HG03280 (cell line): ENCODE data around the gene FAM118B.
A peak's percentile ranks its signal among the peaks of the same experiment; 100 is the strongest.

Experiments
- ATAC-seq: cut with Tn5 transposase; IDR thresholded peaks from one replicate; pipeline ENCODE4 v1.9.1; 2021; ENCODE audit warnings: mild to moderate bottlenecking, moderate library complexity; ENCODE audit not compliant: unreplicated experiment

The FAM118B gene

DNA sequence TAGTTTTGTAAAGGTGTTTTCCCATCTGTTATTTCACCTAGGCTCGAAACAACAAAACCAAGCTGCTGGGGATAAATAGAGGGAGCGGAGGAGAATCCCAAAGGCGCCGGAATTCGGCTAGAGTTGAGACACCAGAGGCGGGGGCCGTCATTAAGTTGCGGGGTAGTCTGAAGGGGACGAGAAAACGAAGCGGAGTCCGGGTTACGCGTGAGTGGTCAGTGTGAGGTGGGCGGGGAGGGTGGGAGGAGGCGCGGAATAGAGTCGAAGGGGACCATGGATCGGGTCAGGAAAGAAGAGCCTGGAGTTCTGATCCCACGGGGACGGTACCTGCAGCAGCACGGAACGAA is 56.8 kb downstream of the FAM118B start:
- ATAC-seq: peak; percentile 3

DNA sequence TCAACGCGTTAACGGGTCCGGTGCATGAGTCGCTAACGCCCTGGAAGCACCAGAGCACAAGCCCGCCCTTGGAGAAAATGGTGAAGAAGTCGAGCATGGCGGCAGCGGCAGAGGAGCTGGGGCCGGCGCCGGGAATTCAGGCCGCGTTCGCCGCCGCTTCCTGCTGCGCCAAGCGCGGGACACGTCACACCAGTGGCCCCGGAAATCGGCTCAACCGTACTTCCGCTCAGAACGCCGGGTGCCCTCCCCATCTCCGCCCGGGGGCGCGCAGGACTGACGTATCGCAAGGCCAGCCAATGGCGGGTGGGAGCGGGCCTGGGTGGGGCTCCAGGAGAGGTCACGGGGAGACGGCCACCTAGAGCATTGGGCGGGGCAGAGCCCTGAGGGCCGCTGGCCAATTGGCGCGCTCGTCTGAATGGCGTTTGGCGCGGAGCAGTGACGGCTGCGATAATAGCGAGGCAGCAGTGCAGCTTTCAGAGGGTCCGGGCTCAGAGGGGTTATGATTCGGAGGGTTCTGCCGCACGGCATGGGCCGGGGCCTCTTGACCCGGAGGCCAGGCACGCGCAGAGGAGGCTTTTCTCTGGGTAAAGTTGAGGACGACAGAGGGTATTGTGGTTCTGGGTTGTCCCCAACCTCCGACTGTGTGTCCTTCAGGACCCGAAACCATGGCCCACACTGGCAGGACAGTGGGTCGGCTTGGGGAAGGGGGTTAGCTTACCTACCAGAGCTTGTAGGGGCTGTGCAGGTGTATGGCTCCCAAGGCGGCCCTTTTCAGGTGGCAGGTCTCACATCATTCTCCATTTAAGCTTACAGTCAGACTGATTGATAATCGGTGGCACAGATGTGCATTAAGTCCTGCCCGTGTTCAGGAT is 57.4 kb downstream of the FAM118B start, which contains the start of the genes FOXRED1 and SRPRA:
Gene FOXRED1 (plus strand): TSS at position 447 of the 872 bp plus-strand sequence. CDS start 53 bp downstream, at position 500.
Gene SRPRA (minus strand): TSS at position 188 of the 872 bp plus-strand sequence. CDS start 91 bp downstream, at position 97.
- ATAC-seq: peak; percentile 100

DNA sequence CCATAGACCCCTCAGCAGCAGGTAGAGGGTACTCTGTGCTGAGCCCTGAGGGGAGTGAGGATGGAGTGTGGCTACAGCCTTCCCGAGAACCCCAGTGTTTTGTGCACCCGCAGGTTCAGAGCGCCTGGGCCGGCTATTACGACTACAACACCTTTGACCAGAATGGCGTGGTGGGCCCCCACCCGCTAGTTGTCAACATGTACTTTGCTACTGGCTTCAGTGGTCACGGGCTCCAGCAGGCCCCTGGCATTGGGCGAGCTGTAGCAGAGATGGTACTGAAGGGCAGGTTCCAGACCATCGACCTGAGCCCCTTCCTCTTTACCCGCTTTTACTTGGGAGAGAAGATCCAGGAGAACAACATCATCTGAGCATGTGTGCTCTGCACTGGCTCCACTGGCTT is 65.7 kb downstream of the FAM118B start:
- no peak for ATAC-seq

DNA sequence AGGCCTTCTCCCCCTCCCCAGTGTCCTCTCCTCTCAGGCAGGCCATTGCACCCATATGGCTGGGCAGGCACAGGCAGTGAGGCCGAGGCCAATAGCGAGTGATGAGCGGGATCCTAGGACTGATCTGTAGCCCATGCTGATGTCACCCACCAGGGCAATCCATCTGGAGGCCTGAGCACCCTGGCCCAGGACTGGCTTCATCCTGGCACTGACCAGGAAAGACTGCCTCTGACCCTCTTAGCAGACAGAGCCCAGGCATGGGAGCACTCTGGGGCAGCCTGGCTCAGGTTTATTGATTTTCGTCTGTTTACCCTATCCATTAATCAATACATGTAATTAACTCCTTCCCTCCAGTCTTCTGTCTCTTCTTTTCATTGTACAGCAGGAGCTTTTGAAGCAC is 66.2 kb downstream of the FAM118B start:
- no peak for ATAC-seq

DNA sequence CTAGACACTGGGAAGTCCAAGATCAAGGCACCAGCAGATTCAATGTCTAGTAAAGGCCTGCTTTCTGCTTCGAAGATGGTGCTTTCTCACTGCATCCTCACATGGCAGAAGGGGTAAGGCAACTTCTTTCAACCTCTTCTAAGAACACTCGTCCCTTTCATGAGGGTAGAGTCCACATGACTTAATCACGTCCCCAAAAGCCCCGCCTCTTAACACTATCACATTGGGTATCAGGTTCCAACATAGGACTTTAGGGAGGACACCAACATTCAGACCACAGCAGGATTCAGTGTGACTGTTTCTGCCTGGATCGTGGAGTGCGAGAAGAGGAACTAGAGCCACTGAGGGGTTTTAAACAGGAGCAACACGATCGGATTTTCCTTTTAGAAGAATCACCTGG is 67.6 kb downstream of the FAM118B start:
- ATAC-seq: no peak

DNA sequence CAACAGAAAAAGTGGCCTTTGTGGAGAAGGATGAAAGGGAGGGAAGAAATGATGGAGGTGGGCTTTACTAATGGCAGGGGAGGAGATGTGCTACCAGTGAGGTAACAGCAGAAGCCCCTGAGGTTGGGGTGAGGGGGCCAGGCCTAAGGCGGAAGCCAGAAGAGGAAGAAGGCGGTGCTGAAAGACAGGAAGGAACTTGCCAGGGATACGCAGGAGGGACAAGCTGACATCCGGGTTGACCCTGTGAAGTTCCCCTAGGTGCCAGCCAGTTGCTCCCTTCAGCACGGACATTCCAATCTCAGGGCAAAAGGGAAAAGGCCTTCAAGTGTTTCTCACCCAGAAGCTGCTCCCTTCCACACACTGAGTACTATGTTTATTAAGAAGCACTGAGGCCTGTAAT is 69.0 kb downstream of the FAM118B start:
- ATAC-seq: no peak

DNA sequence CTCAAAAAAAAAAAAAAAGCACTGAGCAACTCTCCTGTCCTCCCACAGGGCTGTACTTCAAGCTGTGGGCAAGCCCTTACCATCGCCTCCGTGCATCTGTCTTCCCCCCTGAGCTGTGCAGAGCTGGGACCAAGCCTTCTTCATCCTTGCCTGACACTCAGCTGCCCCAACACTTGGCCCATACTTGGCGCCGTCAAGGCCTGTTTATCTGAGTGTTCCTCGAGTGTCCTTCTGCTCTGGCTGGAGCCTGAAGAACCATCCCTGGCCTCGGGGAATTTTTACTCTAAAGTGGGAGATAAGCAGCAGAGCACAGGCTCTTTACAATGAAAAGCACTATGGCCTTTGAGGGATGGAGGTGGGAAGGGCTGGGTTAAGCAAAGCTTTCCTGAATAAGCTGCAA is 69.7 kb downstream of the FAM118B start:
- ATAC-seq: no peak

DNA sequence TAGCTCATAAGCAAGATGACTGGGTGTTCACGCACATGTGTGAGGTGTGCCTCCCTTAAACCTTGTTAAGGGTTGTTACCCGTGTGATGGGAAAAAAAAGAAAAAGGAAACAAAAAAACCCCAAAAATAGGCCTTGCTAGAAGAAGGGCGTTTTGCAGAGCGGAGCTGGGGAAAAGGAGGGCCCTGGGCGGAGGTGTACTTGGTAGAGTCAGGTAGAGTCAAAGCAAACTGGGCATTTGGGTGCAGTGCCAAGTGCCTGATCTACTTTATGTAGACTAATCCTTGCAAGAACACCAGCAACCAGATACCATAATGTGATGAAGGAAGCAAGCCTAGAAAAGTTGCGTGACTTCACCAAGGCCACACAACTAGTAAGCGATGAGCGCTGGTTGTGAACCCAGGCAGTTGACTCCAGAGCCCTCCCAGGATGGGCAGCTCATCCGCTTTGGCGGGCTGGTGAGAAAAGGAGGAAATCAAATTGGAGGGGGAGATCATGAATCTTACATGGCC is 70.1 kb downstream of the FAM118B start:
- ATAC-seq: no peak

DNA sequence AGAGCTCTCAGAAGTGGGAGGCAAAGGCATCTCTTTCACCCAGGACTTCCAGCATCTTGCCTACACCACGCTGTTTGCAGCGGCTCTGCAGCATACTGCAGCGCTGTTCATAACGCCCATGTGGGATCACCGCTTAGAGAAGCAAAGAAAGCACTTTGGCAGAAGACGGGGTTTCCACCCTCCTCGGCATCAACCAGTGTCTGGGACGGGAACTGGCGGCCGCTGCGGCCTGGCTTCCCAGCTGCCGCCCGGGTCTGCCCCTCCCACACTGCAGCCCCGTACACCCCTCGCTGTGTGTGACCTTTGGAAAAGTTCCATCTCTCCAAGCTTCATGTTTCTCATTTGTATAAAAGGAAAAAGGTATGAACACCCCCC is 70.8 kb downstream of the FAM118B start:
- no peak for ATAC-seq

DNA sequence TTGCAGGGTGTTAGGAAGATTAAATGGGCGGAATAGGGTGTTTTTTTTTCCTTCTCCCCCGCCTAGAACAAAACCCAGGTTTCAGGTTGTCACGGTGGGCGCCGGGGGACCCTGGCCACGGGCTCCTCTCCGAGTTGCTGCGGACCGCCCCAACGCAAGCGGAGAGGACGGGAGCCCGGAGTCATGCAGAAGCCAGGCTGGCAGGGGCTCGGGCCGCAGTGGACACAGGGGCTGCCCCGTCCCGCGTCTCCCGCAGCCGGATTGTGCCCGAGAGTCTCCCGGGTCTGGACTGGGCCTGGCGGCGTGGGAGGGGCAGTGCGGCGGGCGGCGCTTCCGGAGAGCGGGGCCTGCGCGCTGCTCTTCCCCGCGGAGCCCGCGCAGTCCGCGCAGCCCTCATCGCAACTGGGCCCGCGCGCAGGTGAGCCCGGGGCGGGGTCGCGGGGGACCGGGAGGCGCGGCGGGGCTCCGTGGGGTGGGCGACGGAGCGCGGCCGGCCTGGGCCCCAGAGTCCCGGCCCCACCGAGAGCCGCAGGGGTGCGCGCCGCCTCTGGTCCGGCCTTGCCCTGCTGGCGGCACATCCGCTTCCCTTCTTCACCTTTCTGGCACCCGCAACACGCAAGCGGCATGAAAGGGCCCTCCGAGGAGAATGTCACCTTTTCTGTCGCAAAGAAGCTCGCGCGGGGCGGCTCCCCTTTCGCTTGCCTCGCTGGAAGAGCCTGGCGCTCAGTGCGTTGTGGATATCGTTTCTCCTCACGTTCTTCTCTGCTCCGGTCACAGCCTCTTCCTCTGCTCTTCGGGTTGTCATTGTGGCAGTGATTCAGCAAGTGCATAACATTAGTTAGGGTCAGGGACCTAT is 71.4 kb downstream of the FAM118B start, which contains the start of gene TIRAP:
Gene TIRAP (plus strand): TSS at position 358 of the 856 bp plus-strand sequence. CDS start 7,802 bp downstream, outside the sequence.
- peak; percentile 52 for ATAC-seq

DNA sequence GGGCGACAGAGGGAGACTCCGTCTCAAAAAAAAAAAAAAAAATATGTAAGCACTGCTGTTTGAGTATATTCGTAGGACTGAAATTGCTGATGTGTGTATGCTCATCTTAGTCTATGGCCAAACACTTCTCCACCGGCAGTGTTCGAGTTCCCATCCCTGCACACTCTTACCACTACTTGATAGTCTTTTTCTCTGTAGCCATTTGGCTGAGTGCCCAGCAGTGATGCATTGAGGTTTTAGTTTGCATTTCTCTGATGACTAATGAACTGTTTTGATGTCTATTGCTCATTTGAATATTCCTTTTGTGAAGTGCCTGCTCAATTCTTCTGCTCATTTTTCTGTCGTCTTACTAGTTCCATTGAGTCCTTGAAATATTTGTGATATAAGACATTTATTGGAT is 73.2 kb downstream of the FAM118B start:
- peak; percentile 59 for ATAC-seq

DNA sequence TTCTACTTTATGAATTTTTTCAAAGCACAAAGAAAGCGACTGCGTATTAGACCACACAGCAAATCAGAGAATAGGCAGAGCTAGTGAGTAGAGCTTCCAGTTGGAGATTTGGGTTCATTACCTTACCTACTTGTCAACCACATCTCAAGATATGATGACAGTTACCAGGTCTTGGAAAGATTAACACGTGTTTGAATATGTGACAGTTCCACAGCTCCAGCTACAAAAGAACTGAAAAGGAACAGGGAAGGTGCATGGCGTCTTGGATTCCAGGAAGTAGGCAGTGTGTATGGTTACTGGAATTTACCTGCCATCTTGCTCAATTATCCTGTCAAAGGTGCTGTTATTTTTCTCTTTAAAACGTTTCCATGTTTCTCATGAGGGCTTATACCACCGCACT is 76.7 kb downstream of the FAM118B start:
- no peak for ATAC-seq

DNA sequence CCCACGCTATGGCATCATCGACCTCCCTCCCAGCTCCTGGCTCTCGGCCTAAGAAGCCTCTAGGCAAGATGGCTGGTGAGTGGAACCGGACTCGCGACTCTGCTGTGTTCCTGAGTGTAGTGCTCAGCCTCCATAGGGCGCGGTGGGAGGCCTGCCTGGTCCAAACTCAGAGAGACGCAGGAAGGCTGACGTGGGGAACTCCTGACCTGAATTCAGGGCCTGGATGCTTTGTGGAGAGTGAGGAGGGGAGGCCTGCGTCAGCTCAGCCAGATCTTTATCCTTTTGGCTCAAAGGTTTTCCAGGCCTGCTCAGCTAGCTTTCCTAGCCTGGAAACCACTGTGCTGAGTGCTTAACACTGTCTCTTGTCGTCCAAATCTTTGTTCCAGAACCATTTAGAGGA is 79.3 kb downstream of the FAM118B start:
- ATAC-seq: no peak

DNA sequence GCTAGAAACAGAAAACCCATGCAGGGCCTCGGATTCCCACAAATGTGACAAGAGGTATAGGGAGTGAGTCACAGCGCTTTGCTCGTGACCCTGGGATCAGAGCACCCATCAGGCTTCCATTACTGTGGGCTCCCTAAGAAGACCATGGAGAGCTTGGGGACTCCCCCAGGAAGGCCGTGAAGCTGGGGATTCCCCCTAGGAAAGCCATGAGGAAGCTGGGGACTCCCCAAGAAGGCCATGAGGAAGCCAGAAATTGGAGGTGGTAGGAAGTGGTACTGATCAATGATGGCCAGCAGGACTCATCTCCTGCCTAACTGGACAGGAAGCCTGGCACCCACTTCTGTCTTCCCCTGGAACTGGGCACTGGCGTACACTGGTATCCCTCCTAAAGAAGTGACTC is 82.1 kb downstream of the FAM118B start:
- ATAC-seq: no peak

DNA sequence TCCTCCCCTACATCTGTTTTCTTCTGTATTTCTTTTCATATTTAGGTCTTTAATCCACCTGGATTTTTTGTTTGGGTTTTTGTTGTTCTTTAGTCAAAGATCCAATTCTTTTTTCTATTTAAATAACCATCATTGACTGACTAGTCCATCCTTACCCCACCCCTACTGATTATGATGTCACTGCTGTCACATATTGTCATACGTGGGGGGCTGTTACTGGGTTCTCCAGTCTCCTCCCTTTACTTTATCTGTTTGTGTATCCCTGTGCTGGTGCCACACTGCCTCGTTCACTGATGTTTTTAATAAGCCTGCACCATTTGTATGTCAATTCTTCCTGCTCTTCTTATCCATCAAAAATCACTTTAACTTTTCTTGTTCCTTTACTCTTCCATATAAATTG is 85.4 kb downstream of the FAM118B start:
- ATAC-seq: no peak

DNA sequence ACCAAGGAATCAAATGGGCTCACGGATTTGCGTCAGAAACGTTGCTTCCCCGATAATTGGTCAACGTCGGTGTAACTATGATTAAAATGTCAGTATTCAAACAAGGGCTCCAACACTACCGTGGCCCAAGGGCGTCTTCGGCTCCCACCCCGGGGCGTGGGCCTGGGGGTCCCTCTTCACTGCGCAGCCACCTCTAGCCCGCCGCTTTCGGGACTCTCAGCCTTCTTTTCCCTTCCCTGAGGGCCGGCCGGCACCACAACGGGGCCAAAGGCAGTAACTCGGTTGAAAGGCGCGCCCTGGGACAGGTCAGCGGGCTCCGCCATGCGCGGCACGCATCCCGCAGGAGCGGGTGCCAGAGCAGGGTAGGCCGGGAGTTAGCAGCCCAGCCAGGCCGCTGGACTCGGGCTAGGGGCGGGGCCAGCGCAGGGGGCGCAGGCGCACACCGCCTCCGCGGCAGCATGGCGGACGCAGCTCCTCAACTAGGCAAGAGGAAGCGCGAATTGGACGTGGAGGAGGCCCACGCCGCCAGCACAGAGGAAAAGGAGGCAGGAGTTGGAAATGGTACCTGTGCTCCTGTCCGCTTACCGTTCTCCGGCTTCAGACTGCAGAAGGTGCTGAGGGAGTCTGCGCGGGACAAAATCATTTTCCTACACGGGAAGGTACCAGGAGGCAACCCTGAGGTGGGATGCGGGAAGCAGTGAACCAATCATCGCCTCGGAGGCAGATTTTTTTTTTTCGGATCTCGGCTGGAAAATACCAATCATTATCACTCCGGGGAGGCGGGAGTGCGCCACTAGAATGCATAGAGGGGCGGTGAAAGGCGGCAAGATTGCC is 92.3 kb downstream of the FAM118B start, which contains the start of gene DCPS:
Gene DCPS (plus strand): TSS at position 438 of the 834 bp plus-strand sequence. CDS start 21 bp downstream, at position 459.
- ATAC-seq: peak; percentile 90

DNA sequence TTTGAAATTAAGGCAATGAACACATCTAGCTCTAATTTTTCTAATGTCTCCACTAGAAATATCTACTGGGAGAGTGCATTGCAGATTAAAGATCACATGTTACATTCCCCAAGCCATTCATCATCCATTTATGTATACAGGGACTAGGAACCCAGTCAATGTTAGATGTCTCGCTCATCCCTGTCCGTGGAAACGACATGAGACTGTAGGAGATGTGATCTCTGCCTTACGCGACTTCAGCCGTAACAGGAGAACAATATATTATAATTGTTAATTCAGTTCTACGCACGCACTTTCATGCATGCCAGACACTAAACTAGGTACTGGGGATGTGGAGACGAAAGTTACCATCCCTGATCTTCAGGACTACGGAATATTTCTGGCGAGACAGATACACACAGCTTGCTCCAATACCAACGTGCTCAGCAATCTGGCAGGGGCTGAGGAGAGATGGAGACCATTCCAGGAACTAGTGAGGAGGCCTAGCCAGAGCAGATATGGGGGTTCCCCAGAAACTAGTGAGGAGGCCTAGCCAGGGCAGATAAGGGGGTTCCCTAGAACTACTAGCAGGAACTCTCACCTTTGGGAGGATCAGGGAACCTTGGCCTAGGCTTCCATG is 93.0 kb downstream of the FAM118B start:
- ATAC-seq: no peak

DNA sequence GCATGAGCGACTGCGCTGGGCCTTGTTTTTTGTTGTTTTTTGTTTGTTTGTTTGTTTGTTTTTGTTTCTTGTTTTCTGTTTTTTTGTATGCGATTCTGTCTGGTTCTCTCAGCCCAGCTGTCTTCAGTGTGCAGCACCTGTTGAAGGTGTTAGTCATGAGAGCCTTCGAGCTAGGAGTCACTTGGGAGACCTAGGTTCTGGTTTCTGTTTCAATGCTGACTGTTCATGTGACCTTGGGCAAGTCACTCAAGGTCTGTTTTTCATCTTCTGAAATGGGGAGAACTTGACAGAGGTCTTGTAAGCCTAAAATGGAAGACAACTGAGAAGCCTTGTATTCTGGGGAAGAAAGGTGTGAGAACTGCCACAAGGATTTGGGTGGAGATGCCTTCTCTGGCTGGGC is 94.1 kb downstream of the FAM118B start:
- peak; percentile 67 for ATAC-seq

DNA sequence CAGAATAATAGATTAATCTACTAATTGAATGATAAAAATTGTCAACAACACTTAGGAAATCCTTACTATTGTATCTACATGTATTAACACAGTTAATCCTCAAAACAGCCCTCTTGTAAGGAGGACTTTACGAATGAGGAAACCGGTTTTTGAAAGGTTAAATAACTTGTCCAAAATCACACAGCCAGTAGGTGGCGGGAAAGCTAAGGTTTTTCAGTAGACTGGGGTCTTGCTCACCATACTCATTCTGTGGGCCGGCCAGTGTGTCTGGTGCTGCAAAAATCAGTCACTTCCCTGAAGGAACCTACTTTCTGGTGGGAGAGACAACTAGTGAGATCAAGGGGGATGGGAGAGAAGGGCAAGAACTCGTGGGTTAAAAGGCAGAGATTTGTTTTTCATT is 96.1 kb downstream of the FAM118B start:
- no peak for ATAC-seq

DNA sequence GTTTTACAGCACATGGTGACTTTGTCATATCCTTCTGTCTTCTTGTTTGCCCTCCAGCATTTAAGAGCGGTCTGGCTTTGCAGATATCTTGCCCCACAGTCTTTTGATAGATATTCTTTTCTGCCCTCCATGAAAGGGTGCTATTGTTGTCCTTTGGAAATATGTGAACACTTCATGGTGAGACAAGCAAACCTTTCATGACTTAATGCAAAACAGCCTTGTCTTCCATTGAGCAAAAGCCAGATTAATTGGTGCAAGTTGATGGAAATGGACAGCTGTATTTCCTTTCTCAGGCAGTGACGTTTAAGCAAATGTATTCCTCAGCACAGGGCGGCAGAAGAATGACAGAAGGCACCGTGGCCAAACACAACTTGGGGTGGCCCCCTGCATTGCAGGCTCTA is 96.7 kb downstream of the FAM118B start:
- ATAC-seq: no peak
